Cardiac muscle cell (in vitro differentiated cells and primary cell): ENCODE measurements around the gene PSMA6. TPM values are rescaled to one million over a fixed set of nuclear protein-coding genes. Genes with fewer than 3 reads are reported as not detected.

Source experiments
- DNase-seq, 2 donors: peaks; one replicate each; pipeline versions ENCODE4 v3.0.0 to v3.0.0-alpha.2; 2010 to 2017; ENCODE audit warnings: low read depth in 1 of 2, low spot score in 1 of 2
- H3K27ac ChIP-seq: fragments of 200-600 bp; sonication (generic); 2 replicates; pipeline ENCODE4 v1.5.1; 2016
- H3K27me3 ChIP-seq: fragments of 200-600 bp; sonication (generic); 2 replicates; pipeline ENCODE4 v1.6.0; 2016; ENCODE audit warnings: control low read depth
- H3K36me3 ChIP-seq: fragments of 200-600 bp; sonication (generic); 2 replicates; pipeline ENCODE4 v1.5.1; 2016; ENCODE audit warnings: control low read depth
- H3K4me1 ChIP-seq: fragments of 200-600 bp; sonication (generic); 2 replicates; pipeline ENCODE4 v1.8.1; 2017; ENCODE audit warnings: low read depth, mild to moderate bottlenecking, mixed run types
- H3K4me3 ChIP-seq: fragments of 200-600 bp; sonication (generic); 2 replicates; pipeline ENCODE4 v1.5.1; 2016; ENCODE audit warnings: mild to moderate bottlenecking
- H3K9me3 ChIP-seq: fragments of 200-600 bp; sonication (generic); 2 replicates; pipeline ENCODE4 v1.5.1; 2017; ENCODE audit warnings: low read depth, mild to moderate bottlenecking, control low read depth
- polyA plus RNA-seq: library from polyadenylated mRNA; unstranded; fragments of >200 nt; fragmentation: Nextera tagmentation; extraction: Ambion mirVana; gene quantifications from 2 replicates; pipeline ENCODE4 v1.2.1, GENCODE V29; 2016
- total RNA-seq: library from RNA; depleted of rRNA; stranded (reverse); fragments of >200 nt; gene quantifications from 2 replicates; pipeline ENCODE4 v1.2.3, GENCODE V29; 2016
- TF ChIP-seq, protein P1 (sequence below): IDR thresholded peaks from 2 replicates; pipeline ENCODE4 v1.5.1; 2012; ENCODE audit warnings: low read depth, mild to moderate bottlenecking, low read length

Gene PSMA6
- total and polyA plus RNA-seq, 2 experiments from 2014 or later, result 143 to 352 TPM

DNA sequence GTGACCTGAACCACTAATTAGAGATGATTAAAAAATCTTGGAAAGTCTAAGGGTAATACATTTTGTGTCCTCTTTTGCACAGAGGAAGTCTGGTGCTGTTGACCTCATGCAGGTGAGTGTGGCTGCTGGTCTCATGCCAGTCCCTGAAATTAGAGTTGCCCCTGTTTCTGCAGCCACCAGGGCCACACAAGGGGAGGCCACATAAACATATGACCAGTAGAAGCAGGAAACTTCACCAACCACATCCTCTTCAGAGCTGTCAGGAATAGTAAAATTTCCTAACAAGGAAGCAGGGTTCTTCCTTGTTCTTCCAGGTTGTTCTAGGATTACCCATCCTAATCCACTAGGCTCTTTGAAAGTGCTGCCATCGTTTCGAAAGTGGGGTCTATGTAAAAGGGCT, 28.3 kb downstream of the PSMA6 start:
- TF ChIP-seq, protein P1, sequence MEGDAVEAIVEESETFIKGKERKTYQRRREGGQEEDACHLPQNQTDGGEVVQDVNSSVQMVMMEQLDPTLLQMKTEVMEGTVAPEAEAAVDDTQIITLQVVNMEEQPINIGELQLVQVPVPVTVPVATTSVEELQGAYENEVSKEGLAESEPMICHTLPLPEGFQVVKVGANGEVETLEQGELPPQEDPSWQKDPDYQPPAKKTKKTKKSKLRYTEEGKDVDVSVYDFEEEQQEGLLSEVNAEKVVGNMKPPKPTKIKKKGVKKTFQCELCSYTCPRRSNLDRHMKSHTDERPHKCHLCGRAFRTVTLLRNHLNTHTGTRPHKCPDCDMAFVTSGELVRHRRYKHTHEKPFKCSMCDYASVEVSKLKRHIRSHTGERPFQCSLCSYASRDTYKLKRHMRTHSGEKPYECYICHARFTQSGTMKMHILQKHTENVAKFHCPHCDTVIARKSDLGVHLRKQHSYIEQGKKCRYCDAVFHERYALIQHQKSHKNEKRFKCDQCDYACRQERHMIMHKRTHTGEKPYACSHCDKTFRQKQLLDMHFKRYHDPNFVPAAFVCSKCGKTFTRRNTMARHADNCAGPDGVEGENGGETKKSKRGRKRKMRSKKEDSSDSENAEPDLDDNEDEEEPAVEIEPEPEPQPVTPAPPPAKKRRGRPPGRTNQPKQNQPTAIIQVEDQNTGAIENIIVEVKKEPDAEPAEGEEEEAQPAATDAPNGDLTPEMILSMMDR, result no peak
- no peak for DNase-seq
- no peaks in the 10 kb centered on the region for H3K9me3 ChIP-seq
- peak overlapping the region; percentile 57 for H3K27ac ChIP-seq
- H3K27me3 ChIP-seq, result no peaks in the 10 kb centered on the region
- H3K4me3 ChIP-seq, result no peak overlapping the region
- no peaks in the 10 kb centered on the region for H3K4me1 ChIP-seq
- H3K36me3 ChIP-seq, result peaks cover 31% of the 10 kb centered on the region

DNA sequence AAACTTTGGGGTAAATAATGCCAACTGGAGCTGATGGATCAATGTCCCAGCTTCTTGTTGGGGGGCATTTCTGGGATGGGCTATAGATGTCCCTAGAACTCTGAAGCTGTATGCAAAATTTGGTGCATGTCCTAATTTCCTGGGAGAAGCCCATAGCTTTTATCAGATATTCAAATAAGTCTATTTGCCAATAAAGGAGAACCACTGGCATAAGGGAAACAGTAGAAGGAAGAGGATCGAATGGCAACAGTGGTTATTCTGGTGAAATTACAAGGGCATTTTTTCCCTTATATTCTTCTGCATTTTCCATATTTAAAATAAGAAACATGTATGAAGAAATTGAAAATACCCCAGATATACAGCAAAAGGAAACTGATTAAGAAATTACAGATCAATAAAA, 34.2 kb downstream of the PSMA6 start:
- no peak overlapping the region for H3K27ac ChIP-seq
- H3K4me3 ChIP-seq, result no peak overlapping the region
- no peaks in the 10 kb centered on the region for H3K36me3 ChIP-seq
- no peaks in the 10 kb centered on the region for H3K27me3 ChIP-seq
- no peak for DNase-seq
- no peaks in the 10 kb centered on the region for H3K9me3 ChIP-seq
- H3K4me1 ChIP-seq, result no peaks in the 10 kb centered on the region
- TF ChIP-seq, protein P1, result no peak

DNA sequence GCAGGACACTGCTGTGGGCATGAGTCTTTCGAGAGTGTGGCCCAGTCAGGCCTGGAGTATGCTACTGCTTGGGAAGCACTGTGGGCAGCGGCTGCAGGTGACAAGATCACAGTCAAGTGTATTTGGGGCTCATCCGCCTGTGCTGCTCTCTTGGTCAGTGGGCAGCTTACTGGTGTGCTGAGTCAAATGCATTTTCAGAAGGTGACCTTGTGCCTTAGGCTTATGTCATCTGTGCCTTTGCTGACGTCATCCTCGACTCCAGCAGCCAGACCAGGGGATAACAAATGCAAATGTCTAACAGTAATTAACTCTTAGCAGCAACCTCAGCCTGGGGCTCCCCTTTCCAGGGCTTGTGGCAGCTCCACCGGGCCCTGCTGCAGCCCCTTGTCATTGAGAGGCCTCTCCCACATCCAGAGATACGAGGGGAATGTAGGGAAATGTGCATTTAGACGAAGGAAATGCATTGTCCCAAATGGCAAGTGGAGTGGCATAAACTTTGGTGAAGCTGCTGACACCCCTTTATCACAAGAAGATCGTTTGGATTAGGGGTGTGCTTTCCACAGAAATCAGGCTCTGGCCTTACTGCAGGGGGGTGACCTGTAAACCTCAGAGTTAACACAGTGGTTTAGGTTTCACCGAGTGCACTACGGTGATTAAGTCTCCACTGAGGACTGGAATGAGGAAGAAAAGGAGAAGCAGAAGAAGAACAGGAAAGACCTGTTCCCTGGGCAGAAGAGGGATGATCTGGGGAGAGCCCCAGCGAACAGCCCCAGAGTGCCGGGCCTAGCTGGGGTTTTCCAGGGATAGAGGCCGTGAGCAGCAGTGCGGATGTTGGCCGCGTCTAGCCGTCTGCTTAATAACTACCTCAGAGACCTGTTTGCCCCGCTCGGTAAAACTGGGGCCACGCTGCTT, 39.7 kb downstream of the PSMA6 start:
- peak overlapping the region; percentile 20 for H3K27ac ChIP-seq
- TF ChIP-seq, protein P1, result no peak
- H3K4me3 ChIP-seq, result no peak overlapping the region
- H3K9me3 ChIP-seq, result no peaks in the 10 kb centered on the region
- peak in 1 of 2 donors; percentile 32 for DNase-seq
- H3K36me3 ChIP-seq, result no peaks in the 10 kb centered on the region
- H3K27me3 ChIP-seq, result no peaks in the 10 kb centered on the region
- peaks cover 24% of the 10 kb centered on the region for H3K4me1 ChIP-seq

DNA sequence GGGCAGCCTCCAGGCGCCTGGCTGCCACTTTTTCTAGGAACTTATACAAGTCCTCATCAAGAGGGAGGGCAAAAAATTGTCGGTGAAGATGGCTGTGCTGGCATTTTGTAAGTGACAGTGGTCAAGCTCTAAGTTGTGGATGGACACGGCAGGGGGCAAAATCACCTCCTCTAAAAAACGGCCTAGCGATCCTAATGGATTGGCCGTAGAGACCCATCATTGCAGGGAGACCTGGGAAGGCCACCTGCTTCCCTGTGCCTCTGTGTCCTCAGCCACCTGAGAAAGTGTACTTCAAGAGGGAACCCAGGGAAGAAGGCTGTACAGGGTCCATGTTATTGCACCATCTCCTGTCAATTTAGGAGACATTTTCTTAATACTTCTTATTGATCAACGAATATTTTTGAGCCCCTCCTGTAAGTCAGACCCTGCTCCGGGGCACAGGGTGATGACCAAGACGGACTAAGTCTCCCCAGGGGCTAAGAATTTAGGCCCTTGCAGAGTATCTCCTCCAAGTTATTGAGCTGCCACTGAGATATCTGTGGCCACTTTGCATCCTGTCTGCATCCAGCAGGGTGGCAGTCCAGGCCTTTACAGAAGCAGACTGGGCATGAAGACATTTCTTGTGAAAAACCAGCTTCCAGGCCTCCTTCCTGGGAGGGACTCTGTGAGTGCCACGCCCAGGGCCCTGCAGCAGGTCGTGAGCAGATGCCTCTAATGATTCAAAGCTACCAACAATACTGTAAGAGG, 40.5 kb downstream of the PSMA6 start:
- H3K27me3 ChIP-seq, result no peaks in the 10 kb centered on the region
- H3K9me3 ChIP-seq, result no peaks in the 10 kb centered on the region
- TF ChIP-seq, protein P1, result no peak
- H3K36me3 ChIP-seq, result no peaks in the 10 kb centered on the region
- peaks cover 26% of the 10 kb centered on the region for H3K4me1 ChIP-seq
- no peak overlapping the region for H3K4me3 ChIP-seq
- DNase-seq, result no peak
- peak overlapping the region; percentile 51 for H3K27ac ChIP-seq

DNA sequence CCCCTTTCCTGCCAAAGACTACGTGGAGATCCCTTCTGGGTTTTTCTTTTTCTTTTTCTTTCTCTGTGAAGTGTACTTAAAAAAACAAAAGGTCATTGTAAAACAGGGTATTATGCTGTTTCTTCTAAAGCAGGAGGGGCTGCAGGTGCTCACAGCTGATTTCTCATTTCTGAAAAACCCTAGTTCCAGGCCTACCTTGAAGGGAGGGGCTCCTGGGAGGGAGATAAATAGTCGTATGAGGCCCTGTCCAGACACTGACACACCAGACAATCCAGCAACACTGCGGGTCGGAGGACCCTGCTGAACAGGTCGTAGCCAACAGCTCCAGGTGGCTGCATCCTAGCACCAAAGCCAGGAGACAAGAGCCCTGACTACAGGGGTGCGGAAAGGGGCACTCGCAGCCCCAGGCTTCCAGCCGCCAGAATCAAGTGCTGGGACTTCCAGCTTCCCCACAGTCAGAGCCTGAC, 41.1 kb downstream of the PSMA6 start:
- Histone ChIP-seq H3K9me3 (no peaks in the 10 kb centered on the region), H3K27ac (peak overlapping the region; percentile 51), H3K4me1 (peaks cover 26% of the 10 kb centered on the region), H3K4me3 (no peak overlapping the region), H3K36me3 (no peaks in the 10 kb centered on the region), H3K27me3 (no peaks in the 10 kb centered on the region)
- TF ChIP-seq, protein P1, result no peak
- DNase-seq, result no peak
